ENCODE data around the gene CHDH. TPM values are rescaled to one million over a fixed set of nuclear protein-coding genes. Genes with fewer than 3 reads are reported as not detected.

Gene CHDH
- total and polyA plus RNA-seq, 2 donors (not counting 1 experiment from before 2014, with no cell fraction given) = 0.03 to 0.37 TPM

DNA sequence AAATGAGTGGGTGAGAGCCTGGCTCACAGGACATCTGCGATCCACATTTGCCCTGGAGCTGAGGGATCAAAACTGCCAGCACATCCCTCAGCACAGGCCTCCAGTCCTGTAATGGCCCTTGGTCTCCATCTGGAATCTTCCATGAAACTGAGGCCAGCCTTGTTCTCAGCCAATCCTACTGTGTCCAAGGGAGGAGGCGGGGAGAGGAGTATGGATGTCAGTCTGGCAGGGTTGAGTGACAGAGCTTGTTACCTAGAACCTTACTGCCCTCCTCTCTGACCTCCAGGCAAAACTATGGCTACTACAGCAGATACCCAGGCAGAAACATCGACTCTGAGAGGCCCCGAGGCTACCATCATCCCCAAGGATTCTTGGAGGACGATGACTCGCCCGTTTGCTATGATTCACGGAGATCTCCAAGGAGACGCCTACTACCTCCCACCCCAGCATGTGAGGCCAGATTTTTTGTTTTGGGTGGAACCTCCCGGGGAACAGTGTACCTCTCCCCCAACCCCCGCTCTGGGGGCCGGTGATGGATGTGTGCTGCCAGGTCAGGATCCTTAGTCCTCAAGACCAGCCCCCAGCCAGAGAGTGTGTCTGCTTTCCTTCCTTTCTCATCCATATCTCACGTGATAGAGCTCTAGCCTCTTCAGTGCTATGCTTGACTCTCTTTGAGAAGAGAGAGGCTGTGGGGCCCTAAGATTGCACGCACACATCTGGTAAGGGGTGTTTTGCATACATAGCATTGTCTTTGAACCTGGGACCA lies 41.3 kb downstream of the CHDH start:
- Mint-ChIP-seq H3K27ac (no peak overlapping the region), H3K4me3 (no peak overlapping the region), H3K27me3 (peaks cover 2% of the 10 kb centered on the region), H3K9me3 (ENCODE audit: insufficient read depth) (no peaks in the 10 kb centered on the region), H3K4me1 (no peaks in the 10 kb centered on the region)
- H3K36me3 ChIP-seq (replicated peaks in 1 of 2; ENCODE audit: control extremely low read depth in 1 of 2, control insufficient read depth in 1 of 2, extremely low read depth in 1 of 2, insufficient read depth in 2 of 2, low read length in 1 of 2) = no peaks in the 10 kb centered on the region
- H3K4me2 ChIP-seq (replicated peaks; ENCODE audit: low read depth, low read length, poor library complexity, severe bottlenecking) = no peak overlapping the region
- no peak for ATAC-seq (ENCODE audit: low read depth)
- no peaks in the 10 kb centered on the region for H3K4me1 ChIP-seq (ENCODE audit: control insufficient read depth in 2 of 2, insufficient read depth in 2 of 2, low read length in 2 of 2)
- TF ChIP-seq, protein P1, sequence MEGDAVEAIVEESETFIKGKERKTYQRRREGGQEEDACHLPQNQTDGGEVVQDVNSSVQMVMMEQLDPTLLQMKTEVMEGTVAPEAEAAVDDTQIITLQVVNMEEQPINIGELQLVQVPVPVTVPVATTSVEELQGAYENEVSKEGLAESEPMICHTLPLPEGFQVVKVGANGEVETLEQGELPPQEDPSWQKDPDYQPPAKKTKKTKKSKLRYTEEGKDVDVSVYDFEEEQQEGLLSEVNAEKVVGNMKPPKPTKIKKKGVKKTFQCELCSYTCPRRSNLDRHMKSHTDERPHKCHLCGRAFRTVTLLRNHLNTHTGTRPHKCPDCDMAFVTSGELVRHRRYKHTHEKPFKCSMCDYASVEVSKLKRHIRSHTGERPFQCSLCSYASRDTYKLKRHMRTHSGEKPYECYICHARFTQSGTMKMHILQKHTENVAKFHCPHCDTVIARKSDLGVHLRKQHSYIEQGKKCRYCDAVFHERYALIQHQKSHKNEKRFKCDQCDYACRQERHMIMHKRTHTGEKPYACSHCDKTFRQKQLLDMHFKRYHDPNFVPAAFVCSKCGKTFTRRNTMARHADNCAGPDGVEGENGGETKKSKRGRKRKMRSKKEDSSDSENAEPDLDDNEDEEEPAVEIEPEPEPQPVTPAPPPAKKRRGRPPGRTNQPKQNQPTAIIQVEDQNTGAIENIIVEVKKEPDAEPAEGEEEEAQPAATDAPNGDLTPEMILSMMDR (IDR thresholded peaks at IDR 0.05) = no peak
- TF ChIP-seq EZH2 (IDR thresholded peaks at IDR 0.05; ENCODE audit: borderline replicate concordance, insufficient read depth, low read depth, low read length, poor library complexity, severe bottlenecking) = no peak
- H2AFZ ChIP-seq (ENCODE audit: insufficient read depth, low read depth, low read length, poor library complexity, severe bottlenecking) = no peak overlapping the region
- ChIA-PET POLR2A (no interaction called here), CTCF (no interaction called here)
- intact Hi-C loops (cut with micrococcal nuclease) = no loop called here
- H3K9ac ChIP-seq (ENCODE audit: low read length) = no peak overlapping the region
- H3K27me3 ChIP-seq (replicated peaks in 1 of 4; ENCODE audit: control extremely low read depth in 1 of 4, control insufficient read depth in 3 of 4, insufficient read depth in 4 of 4, low read length in 3 of 4) = no peaks in the 10 kb centered on the region
- no peak for DNase-seq
- no peaks in the 10 kb centered on the region for H4K20me1 ChIP-seq (ENCODE audit: control insufficient read depth, insufficient read depth, low read length, poor library complexity, severe bottlenecking)
- WGBS (ENCODE audit: insufficient coverage) = 88% methylated on average over 12 of the region's 14 CpGs
- no peak overlapping the region for H3K27ac ChIP-seq (ENCODE audit: low read length in 2 of 2)
- no peak overlapping the region for H3K4me3 ChIP-seq (ENCODE audit: control extremely low read depth in 1 of 5, extremely low read depth in 1 of 5, insufficient read depth in 1 of 5, low read depth in 2 of 5, low read length in 4 of 5)
- H3K9me3 ChIP-seq (ENCODE audit: control extremely low read depth in 1 of 3, control insufficient read depth in 2 of 3, insufficient read depth in 1 of 3, low read length in 2 of 3) = no peaks in the 10 kb centered on the region
- no peaks in the 10 kb centered on the region for H3K79me2 ChIP-seq (ENCODE audit: control insufficient read depth, insufficient read depth, low read length)

DNA sequence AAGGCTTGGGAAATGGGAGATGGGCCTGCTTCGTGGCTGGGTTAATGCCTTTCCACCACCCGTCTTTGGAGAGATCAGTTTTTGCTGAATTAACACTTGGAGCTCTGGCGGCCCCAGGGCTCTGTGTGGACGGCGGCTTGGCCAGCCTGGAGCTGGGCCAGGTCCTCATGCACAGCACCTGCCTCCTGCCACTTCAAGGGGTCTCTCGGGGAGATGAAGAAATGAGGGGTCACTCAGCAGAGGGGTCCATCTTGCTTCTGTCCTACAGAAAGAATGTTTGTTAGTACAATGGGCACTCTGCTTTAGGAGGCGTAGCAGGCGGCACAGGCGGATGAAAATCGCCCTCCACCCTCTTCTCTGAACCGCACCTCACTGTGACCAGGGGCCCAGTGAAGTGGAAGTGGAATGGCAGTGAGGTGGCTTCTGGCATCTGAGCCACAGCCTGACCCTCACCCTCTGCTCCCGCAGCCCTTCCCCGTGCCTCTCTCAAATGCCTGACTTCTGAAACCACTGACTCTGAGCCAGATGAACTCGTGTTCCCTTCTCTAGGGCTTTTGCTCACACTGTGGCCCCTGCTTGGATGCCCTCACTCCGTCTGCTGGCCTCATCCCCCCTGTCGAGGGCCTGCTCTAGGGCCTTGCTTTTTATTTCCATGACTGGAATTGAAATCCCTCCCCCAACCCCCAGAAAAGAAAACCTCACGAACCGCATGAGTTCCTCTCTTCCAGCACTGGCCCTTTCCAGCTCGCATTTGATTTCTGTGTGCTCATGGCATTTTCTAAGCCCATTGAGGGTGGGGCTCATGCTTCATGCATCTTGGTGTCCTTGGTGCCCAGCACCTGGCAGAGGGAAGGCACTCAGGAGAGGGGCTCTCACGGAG lies 42.2 kb downstream of the CHDH start:
- DNase-seq (no peak), ATAC-seq (ENCODE audit: low read depth) (no peak)
- no peaks in the 10 kb centered on the region for H3K9me3 Mint-ChIP-seq (ENCODE audit: insufficient read depth)
- Histone ChIP-seq H3K79me2 (ENCODE audit: control insufficient read depth, insufficient read depth, low read length) (no peaks in the 10 kb centered on the region), H3K4me1 (ENCODE audit: control insufficient read depth in 2 of 2, insufficient read depth in 2 of 2, low read length in 2 of 2) (no peaks in the 10 kb centered on the region), H3K4me2 (replicated peaks; ENCODE audit: low read depth, low read length, poor library complexity, severe bottlenecking) (no peak overlapping the region), H3K27ac (ENCODE audit: low read length in 2 of 2) (no peak overlapping the region), H3K9me3 (ENCODE audit: control extremely low read depth in 1 of 3, control insufficient read depth in 2 of 3, insufficient read depth in 1 of 3, low read length in 2 of 3) (no peaks in the 10 kb centered on the region), H3K4me3 (ENCODE audit: control extremely low read depth in 1 of 5, extremely low read depth in 1 of 5, insufficient read depth in 1 of 5, low read depth in 2 of 5, low read length in 4 of 5) (no peak overlapping the region), H3K27me3 (replicated peaks in 1 of 4; ENCODE audit: control extremely low read depth in 1 of 4, control insufficient read depth in 3 of 4, insufficient read depth in 4 of 4, low read length in 3 of 4) (no peaks in the 10 kb centered on the region), H4K20me1 (ENCODE audit: control insufficient read depth, insufficient read depth, low read length, poor library complexity, severe bottlenecking) (no peaks in the 10 kb centered on the region), H3K36me3 (replicated peaks in 1 of 2; ENCODE audit: control extremely low read depth in 1 of 2, control insufficient read depth in 1 of 2, extremely low read depth in 1 of 2, insufficient read depth in 2 of 2, low read length in 1 of 2) (no peaks in the 10 kb centered on the region), H2AFZ (ENCODE audit: insufficient read depth, low read depth, low read length, poor library complexity, severe bottlenecking) (no peak overlapping the region), H3K9ac (ENCODE audit: low read length) (no peak overlapping the region)
- CTCF ChIA-PET = no interaction called here
- peaks cover 2% of the 10 kb centered on the region for H3K27me3 Mint-ChIP-seq
- TF ChIP-seq, protein P1 (IDR thresholded peaks at IDR 0.05) = no peak
- no peak for TF ChIP-seq EZH2 (IDR thresholded peaks at IDR 0.05; ENCODE audit: borderline replicate concordance, insufficient read depth, low read depth, low read length, poor library complexity, severe bottlenecking)
- H3K4me3 Mint-ChIP-seq = no peak overlapping the region
- H3K4me1 Mint-ChIP-seq = no peaks in the 10 kb centered on the region
- WGBS (ENCODE audit: insufficient coverage) = 74% methylated on average over 15 of the region's 20 CpGs
- POLR2A ChIA-PET = no interaction called here
- H3K27ac Mint-ChIP-seq = no peak overlapping the region
- intact Hi-C loops (cut with micrococcal nuclease) = no loop called here

Measured in B cell (primary cell).